Activated CD4-positive, CD25-positive, alpha-beta regulatory T cell (primary cell): ENCODE measurements around the gene YWHAE.
A peak's percentile ranks its signal among the peaks of the same experiment; 100 is the strongest.
"Not testable (repeated sequence)": the region's sequence is repeated elsewhere in the genome, so short reads cannot be mapped to it uniquely, and the experiment has no call there.

Experiments used
- DNase-seq, 4 experiments: peaks; one replicate each; lab custom pipeline; 2025; lab: John Stamatoyannopoulos, UW

The YWHAE gene

DNA sequence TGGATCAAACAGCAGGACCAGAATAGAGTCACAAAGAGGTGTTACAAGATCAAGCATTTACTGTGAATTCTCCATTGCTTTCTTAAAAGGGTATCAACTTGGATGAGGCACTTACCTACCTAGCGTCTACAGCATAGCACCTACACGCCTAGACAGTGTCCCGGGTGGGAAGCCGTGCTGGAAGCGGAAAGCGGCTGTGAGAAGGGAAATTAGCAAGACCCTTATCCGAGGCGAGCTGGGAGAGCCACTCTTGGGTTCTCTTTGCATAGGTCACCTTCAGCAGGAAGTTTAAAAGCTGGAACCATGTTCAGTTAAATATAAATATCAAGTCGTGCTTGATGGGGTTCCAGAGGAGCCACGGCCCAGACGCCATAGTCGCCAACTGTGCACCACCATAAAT lies 74.3 kb downstream of the YWHAE start:
- DNase-seq, result no peak

DNA sequence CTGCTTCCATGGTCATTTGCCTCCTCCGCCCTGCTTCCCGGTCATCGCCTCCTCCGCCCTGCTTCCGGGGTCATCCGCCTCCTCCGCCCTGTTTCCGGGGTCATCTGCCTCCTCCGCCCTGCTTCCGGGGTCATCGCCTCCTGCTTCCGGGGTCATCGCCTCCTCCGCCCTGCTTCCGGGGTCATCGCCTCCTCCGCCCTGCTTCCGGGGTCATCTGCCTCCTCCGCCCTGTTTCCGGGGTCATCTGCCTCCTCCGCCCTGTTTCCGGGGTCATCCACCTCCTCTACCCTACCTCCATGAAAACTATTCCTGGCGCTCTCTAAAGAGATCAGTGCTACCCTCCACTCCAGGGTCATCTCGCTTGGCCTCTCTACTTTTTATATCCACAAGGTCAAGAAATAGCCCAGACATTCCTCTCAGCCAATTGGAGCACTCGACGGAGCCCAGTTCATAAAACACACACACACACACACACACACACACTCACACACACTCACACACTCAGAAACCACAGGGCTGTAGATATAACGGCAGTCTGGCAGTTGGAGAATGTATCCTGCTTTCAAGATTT lies 75.7 kb downstream of the YWHAE start:
- DNase-seq, result no peak

DNA sequence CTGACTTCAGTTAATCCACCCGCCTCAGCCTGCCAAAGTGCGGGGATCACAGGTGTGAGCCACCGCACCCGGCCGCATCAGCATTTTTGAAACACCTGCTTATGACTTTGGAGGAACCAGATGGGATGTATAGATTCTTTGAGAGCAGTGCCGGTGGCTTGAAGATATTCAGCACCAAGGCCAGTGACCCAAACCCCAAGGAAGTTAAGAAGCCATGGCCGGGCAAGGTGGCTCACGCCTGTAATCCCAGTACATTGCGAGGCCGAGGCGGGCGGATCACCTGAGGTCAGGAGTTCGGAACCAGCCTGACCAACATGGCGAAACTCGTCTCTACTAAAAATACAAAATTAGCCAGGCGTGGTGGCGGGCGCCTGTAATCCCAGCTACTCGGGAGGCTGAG lies 76.7 kb downstream of the YWHAE start:
- no peak for DNase-seq

DNA sequence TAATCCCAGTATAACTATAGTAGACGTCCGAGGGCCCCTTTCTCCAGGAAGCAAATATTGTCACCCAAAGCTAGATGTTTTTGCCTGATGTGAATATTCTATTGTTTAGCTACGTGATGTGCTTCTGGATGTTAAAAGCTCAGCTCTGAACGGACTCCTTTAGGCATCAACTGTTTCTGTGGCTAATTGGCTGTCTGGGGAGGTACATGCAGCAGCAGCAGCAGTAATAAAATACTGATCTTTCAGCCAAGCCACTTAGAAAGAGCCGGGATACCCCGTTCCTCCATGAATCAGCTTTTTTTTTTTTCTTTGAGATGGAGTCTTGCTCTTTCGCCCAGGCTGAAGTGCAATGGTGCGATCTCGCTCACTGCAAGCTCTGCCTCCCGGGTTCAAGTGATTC lies 77.5 kb downstream of the YWHAE start:
- no peak for DNase-seq

DNA sequence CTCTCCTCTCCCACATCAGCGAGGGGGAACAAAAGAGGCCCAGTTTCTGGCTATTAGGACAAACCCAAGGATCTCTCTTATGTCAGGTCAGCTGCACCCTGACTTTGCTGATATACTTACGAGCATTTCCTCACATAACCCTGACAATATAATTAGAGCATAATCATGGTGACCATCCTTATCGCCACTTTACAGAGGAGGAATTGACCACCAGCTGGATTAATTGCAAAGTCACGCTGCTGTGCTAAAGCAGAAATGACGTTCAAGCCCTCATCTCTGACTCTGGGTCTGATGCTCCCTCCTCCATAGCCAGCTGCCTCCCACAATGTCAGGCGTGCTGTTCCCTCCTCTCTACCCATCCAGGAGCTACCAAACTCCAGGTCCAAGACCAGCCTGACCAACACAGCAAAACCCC lies 78.0 kb downstream of the YWHAE start:
- DNase-seq, result no peak

DNA sequence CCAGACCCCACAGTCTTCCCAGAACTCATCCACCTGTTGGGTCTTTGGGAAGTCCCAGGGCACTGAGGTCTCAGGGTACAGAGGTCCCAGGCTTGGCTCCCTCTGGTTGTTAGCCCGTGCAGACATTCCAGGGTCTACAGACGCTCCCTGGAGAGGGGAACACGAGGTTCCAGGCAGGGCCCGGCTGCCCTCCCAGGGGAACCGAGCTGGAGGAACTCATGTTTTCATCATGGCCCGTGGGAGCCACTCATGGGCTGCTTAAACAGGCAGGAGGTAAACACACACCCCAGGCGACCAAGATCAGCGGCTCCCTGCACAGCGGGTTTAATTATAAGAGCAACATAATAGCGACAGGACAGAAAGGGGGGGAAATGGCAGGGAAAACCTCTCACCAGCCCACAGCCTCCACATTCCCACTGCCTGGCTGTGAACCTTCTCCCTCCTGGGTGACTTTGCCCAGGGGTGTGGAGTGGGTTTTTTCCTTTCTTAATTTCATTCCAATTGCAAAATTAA lies 84.1 kb downstream of the YWHAE start:
- DNase-seq, result no peak

DNA sequence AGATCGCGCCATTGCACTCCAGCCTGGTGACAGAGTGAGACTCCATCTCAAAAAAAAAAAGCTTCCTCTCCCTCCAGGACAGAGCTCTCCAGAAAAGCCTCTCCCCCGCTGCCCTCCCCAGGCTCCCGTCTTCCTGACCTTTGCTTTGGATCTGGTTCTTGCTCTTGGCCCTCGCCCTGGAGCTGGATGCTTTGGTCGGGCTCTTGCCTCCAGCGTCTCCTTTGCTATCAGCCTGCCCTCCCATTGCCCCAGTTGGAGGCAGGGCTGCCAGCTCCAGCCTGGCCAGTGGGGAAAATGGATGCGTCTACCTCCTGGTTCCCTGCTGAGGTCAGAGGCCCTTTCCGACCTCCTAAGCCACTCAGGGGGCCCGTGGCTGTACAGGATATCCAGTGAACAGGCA lies 84.6 kb downstream of the YWHAE start:
- DNase-seq, result no peak

DNA sequence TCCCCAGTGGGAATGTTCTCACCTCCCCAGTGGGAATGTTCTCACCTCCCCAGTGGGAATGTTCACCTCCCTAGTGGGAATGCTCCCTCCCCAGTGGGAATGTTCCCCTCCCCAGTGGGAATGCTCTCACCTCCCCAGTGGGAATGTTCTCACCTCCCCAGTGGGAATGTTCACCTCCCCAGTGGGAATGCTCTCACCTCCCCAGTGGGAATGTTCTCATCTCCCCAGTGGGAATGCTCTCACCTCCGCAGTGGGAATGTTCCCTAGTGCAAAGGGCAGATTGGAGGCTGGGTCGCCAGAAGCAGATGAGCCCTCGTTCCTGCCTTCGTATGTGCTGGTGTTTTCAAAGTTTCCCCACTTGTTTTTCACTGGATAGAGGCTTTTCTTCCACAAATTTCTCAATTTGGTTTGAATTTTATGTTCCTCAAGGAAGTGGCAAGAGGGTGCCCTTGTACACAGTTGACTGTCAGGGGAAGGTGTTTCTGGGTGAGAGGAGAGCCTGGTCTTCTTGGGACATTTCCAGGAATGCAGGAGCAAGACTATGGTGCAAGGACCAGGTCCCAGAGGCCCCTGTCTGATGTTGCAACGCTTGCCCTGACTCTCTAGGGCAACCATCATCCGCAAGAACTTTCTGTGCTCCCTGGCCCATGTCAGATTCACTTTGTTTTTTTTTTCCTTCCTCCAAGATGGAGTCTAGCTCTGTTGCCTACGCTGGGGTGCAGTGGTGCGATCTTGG lies 86.6 kb downstream of the YWHAE start:
- DNase-seq, result no peak

DNA sequence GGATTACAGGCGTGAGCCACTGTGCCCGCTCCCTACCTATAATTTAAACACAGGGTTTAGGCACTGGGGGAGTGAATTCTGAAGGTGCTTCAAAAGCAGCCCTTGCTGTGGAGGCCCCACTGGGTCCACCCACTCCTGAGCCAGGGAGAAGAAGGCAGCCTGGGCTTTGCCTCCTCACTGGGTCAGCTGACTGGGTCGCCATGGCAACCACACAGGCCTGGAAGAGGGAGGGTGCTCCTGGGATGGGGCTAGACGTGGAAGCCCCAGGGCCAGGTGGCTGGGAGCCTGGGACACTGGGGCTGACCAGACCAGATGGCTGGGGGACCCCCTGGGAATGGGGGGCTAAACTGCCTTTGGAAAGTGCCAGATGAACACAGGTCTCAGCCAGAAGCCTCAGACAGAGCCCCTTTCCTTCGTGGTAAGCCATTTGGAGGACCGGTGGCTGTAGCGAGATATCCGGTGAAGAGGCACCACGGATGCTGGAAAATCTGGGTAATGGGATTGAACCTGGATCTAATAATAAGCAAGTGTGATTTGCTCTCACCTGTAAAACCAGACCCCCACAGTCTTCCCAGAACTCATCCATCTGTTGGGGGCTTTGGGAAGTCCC lies 87.7 kb downstream of the YWHAE start:
- DNase-seq, result no peak

DNA sequence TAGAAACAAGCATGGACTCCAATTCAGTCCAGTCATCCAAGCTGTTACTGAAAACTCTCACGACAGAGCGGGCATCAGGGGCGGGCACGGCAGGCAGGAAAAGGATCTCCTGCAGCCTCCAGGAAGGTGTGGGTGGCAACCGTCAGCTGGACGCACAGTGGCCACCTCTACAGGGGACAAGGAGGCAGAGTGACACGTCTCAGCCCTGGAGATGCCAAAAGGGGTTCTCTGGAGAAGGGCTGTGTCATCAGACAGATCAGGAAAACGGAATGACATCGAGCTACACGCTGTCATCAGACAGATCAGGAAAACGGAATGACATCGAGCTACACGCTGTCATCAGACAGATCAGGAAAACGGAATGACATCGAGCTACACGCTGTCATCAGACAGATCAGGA lies 92.2 kb downstream of the YWHAE start:
- not testable (repeated sequence) for DNase-seq

DNA sequence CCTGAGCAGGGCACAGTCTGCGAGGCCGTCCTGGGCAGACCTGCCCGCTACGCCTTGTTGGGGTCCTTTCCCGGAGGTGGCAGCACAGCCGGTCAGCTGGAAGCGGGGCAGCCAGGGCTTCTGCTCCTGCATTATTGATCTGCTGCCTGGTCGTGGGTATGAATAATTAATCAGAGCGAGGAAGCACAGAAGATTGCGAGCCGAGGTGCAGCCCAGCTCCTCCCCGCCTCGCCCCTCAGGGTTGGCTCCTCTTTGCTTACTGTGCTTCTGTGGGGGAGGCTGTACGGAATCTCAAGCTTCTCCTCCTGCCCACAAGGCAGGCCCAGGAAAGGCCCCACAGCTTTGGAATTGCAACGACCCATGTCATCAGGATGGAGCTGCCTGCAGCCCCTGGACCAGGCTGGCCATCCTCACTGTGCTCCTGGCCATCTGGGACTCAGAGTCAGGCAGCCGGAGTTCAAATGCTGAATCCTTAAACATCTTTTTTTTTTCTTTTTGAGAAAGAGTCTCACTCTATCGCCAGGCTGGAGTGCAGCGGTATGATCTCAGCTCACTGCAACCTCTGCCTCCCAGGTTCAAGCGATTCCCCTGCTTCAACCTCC lies 95.0 kb downstream of the YWHAE start:
- no peak for DNase-seq

DNA sequence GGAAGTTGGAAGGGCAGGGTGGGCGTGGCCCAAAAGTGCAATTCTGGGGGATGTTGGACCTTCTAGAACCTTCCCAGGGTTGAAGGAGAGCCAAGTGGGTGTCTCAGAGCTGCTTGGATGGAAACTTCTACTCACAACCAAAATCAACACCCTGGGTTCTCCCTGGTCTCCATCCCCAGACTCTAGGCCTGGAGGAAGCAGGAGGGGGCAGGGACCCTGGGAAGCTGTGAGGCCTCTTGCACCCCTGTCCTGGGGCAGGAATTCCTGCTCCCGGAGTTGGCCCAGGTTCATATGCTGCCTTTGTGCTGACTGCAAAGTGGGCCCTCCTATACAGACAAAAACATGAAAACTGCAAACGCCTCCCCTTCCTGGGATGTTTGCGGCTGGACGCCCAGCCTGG lies 95.5 kb downstream of the YWHAE start:
- no peak for DNase-seq

DNA sequence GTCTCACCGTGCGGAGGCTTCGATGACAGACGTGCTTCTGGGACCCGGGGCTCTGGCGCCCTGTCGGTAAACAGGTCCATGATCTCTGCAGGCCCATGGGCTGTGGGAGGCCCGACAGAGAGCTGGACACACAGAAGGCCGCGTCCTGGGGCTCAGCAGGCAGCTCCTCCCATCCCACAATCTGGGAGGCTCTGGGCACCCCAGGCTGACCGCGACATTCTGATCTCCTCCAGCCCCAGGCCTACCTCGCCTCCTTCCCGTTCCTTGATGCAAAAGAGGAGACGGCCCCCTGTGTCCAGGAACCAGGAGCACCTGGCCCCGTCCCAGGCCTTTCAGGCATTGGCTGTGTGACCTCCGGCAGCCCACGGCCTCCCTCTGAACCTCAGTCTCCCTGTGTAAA lies 97.3 kb downstream of the YWHAE start:
- DNase-seq, result no peak

DNA sequence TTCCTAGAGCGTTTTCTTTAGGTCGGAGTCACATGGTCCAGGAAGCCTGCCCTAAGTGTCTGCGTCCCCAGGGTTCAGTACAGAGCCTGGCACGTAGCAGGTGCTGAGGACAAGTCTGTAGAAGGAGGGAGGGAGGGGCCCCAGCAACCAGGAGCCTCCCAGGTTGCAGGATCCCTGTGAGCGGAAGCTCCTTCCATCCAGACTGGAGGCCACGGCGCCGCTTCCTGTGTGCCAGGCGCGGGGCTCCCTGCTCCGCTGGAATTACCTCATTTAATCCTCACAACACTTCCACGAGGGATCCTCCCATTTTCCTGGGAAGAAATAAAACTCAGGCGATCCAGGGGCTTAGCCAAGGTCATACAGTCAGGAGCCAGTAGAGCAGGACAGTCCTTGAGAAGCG lies 98.5 kb downstream of the YWHAE start:
- DNase-seq, result no peak

DNA sequence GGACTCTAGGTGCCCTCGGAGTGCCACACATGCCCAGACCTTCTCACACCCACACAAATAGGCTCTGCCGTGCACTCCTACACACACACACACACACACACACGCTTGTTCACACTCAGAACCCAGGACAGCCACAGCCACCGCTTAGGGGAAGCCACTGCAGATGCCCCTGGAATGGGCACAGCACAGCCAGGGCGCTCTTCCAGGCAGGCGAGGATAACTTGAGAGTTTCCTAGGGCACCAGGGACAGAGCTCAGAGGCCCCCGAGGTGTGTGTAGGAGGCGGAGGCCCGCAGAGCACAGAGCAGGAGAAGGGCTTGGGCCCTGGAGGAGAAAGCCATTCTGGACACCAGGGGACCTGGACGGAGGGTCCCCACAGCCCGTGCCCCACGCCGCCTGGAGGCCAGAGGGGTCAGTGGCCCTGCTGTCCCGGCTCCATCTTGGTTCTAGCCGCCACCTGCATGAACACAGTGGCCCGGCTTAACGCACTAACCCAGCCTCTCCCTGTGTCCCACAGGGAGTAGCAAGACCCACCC lies 99.6 kb downstream of the YWHAE start:
- no peak for DNase-seq

DNA sequence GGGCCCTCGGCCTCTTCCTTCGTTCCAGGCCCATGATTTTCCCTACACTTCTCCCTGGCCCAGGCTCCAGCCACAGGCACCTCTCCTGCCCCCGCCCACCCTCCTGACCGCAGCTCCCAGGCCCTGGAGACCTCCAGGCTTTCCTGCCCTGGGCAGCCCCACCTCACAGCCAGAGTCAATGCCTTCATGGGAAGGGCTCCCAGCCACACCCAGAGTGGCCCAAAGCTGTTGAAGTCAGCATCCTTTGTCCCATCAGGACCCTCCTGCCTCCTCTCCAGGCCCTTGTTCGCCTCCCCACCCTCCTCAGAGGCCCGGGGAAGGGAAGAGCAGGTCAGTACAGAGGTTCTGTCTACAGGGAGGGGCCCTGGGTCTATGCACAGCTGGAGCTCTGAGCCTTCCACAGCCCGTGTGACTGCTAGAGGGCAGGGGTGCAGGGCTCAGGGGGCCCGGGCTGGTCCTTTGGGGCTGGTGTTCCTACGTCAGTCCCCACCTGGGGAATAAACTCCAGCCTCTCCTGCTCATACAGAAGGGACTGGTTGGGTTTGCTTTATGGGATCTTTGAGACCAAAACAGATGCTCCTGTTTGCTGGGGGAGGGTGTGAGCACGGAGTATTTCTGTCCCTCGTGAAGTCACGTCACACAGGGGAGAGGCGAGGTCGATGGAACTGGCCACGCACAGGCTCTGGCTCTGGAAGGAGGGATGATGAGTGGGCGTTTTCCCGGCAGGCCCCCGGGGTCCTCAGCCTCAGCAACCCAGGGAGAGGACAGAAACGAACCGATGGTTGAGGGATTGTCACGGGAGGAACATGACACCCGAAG lies 100.3 kb downstream of the YWHAE start:
- DNase-seq, result no peak

DNA sequence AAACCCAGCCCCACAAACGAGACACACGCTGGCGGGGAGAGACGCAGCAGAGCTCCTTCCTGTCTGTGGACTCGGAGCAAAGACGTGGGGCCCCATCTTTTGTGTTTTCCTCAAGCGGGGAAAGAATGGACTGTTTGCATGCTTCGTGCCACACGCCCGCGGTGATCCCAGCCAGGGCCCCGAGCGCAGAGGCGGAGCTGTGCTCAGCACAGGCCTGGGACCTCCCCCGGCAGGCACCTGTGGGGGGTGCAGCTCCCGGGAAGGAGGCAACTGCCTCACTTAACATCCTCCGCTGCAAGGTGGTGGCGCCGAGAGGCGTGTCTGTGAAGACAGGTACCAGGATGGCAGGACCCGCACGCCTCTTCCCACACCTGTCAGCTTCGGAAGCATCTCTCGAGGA lies 101.4 kb downstream of the YWHAE start:
- peak in 1 of 4 experiments; percentile 20 for DNase-seq
